GM19239 (cell line): ENCODE data around the gene C14orf132.

Experiments
- DNase-seq: peaks from one replicate; pipeline ENCODE4 v3.0.0; 2011; ENCODE audit warnings: low spot score; ENCODE audit not compliant: insufficient read length
- FAIRE-seq: peaks from 2 replicates; lab custom pipeline; 2011; peaks lifted over from hg19 to GRCh38; lab: Jason Lieb, UNC

The C14orf132 gene

DNA sequence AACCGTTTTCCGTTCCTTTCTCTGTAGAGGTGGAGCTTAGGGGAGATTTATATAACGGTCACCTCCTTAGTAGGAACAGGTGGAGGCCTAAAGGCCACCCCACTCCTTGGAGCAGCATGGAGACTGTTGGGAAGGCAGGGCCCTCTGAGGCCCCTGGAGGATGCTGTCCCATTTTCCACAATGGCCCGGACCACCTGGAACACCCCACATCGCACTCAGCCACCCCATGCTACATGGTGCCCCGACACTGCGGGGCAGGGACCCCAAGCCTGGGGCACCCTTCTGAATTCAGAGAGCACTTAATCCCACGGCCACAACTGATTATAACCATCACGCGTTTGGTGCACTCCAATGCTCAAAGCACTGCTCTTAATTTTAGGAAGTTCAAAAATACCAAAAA, 41.4 kb downstream of the C14orf132 start:
- FAIRE-seq (no peak), DNase-seq (no peak)

DNA sequence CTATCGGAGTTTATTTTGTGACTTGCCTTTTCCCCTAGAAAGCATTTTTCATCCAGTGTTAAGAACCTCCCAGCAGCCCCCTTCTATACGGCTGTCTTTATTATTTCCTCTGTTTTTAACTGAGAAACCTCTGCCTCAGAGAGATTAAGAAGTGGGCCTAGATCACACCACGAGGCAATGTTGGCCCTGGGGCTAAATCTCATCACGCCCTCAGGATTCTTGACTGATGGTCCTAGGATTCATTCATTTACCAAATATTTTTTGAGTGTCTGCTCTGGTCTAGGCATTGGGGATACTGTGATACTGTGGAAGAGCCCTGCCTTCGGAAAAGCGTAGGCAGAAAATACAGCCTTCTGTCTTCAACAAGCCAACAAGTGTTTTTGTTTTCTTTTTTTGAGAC, 42.1 kb downstream of the C14orf132 start:
- no peak for FAIRE-seq
- no peak for DNase-seq

DNA sequence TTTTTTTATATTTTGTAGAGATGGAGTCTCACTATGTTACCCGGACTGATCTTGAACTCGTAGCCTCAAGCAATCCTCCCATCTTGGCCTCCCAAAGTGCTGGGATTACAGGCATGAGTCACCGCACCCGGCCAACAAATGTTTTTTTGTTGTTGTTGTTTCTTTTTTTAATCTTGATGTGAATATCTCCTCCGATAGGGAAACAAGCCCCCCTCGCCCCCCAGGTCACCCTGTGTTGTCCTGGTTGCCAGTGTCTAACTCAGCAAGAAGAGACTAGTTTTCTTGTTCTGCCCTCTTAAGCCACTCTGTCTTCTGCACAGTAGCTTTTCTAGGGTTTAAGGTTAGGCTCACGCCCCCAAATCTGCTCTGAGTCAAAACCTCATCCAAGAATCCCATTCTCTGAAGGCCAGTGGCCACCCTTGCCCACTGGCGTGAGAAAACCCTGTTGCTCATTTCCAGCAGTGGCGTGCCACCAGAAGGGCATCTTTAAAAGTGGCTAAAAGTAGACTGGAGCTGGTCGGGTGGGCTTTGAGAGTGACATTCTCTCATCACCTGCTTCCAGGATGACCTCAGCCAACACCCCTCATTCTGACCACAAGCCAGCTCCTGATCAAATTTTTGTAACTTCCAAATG, 42.7 kb downstream of the C14orf132 start:
- FAIRE-seq: no peak
- DNase-seq: no peak

DNA sequence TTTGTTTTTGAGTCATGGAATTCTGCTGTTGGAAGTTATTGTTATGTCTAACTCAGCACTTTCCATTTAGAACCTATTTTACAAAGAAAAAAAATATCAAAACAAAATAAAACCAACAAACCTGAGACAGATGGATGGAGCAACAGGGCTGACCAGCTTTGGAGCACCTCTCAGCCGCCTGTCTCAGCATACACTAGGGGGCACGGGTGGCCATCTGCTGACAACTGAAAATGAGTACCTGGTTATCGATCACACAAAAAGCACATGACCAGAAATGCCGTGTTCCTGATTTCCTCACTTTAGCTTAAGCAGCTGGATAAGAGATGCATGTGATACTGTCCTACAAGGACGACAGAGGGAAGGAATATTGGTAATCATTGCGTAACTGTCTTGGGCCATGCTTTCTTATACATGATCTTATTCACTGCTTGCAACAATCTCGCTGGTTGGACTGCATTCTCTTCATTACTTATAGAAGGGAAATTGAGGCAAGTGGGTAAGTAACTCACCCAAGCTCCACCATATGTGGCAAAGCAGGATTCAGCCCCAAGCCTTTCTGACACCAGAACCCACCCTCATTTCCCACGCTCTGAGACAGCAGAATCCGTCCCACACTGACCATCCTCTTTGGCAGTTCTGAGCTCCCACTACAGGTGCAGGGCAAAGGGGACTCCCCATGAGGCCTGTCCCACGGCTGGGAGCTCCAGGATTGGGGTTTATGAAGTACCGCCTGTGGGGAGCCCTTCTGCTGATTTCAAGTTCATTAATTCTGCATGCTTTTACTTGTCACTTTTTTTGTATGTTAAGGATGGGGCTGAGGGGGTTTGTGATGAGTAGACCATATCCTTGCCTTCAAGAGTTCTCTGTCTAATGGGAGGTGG, 43.5 kb downstream of the C14orf132 start:
- FAIRE-seq: no peak
- no peak for DNase-seq

DNA sequence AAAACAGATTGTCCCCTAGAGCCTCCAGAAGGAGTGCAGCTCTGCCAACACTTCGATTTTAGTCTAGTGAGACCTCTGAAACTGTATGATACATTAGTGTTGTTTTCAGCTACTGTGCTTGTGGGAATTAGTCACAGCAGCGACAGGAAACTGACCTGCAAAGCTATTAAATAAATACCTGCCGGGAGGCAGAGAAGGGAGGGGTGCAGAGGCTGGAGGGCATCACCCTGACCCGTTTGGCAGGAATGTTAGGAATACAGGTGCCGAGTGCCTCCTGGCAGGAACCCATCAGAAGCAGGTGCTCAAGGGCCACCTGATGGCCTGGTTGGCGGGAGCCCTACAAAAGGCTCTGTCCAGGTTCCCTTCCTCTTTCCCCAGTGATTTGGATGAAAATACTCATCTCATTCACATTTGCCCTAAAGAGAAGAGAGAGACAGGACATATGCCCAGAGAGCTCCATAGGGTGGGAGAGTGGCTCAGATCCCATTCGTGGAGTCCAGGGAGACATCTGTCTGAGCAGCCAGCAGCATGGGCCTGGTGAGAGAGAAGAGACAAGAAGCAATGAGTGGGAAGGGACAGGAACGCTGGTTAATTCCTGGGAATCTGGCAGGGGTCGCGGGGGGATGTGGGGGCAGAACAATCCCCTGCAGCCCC, 44.6 kb downstream of the C14orf132 start:
- FAIRE-seq (no peak), DNase-seq (no peak)

DNA sequence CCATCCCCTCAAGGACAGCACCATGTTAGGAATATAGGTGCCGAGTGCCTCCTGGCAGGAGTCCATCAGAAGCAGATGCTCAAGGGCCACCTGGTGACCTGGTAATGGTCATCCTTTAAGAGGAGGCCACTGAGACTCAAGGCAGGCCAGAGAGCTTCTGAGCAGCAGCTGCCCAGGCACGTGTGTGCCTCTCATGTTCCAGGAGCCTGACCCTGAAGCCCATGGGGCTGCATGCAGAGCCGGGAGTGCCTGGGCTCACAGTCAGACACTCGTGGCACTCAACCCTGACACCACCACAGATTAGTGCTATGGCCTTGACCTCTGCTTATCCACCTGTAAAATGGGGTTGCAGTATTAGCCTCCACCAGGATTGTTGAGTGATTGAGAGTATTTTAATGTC, 45.6 kb downstream of the C14orf132 start:
- no peak for FAIRE-seq
- no peak for DNase-seq

DNA sequence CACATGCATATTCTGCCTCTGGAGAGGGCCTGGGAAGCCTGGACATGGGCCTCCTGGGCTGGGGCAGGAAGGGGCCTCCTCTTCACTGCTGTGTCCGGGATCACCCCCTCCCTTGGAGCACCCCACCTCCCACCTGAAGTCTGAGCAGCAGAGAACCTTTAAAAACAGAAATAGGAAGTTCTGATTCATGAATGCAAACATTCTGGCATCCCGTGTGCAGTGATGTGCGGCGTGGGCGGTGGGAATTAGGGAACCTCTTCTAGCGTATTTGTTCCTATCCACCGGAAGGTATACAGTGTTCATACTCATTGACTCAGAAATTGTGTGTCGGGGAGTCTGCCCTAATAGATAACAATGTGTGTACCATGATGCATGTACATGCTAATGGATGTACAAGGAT, 46.2 kb downstream of the C14orf132 start:
- FAIRE-seq (no peak), DNase-seq (no peak)

DNA sequence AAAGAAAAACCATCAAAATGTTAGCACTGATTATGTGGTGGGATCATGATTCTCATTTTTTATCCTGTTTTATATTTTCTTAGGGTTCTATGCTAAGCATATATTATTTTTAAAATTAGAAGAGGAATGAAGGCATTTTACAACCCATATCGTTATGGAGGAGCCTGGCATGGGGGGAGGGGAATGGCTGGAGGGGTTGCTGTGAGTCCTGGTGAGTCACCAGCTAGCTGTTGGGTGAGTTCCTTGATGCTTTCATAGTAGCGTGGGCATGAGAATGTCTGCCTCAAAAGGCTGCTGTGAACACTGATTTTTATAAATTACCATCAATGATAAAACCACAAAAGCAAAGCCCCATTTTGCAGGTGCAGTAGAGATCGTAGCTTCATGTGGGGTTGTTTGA, 46.9 kb downstream of the C14orf132 start:
- no peak for DNase-seq
- no peak for FAIRE-seq

DNA sequence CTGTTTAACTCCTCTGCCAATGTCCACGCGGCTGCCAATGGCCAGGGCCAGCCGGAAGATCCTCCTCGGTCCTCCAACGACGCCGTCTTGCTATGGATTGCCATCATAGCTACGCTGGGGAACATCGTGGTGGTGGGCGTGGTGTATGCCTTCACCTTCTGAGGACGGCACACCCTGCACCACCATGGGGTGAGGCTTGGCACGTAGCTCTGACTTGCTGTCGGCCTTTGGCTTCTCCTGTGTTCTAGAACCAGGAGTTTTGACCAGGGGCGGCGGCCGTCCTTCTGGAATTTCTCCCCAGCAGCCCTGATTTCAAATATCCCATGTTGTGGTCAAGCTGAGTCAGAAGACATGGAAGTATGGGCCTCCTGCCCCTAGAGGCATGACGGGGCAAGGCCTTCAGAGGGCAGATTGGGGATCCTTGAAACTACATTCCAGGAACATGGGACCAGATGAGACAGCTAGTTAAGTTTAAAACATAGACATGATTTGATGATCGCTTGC, 47.5 kb downstream of the C14orf132 start:
- no peak for DNase-seq

DNA sequence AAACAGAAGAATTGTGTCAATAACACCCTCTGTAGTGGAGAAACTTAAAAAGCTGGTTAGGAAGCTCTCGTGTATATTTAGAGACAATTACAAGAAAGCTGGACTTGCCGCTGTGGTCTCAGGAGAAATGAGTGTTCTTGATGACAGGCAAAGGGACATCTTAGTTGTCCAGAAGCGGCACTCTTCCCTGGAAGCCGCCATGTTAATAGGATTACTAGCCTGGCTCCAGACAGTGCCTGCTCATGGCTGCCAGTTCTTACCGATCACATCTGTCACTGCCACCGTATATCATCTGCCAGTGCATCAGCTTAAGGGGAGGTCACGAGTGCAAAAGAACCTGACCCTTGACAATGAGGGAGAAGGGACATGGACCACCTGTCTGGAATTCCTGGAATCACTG, 48.9 kb downstream of the C14orf132 start:
- DNase-seq (no peak), FAIRE-seq (no peak)

More for the DNA sequence above, 47.5 kb downstream of the C14orf132 start:
- no peak for FAIRE-seq

DNA sequence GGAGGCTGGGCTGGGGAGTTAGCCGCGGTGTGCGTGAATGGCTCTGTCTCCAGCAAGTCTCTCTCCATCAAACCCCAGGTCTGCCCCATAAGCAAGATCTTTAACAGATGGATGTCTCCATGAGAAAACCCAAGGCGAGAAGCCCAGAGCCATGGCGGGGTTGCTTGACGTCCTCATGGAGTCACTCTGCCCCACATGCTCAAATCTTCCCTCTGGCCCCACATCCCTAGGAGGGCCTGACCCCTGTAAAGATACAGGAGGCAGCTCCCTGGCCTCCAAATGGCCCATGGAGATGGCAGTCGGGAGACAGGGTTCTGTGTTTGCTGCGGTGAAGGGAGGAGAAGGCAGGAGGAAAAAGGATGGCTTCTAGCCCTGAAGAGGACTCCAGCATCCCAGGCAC, 49.3 kb downstream of the C14orf132 start:
- FAIRE-seq (no peak), DNase-seq (no peak)

DNA sequence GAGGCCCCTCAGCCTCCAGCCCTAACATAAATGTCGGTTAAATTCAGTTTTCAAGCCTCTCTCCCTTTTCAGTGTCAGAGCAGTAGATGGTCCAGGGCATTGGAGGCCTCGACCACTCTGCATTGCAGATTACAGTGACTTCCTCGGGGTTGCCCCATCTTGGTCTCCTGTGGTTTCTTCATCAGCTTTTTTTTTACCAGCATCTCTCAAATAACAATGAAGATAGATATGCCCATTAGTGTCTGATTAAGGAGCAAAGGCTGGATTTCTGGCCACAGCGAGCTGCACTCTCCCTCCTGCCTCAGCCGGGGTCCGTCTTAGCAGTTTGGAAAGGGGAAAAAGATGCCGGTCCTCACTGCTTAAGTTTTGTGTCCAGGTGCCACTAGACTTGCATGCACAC, 49.7 kb downstream of the C14orf132 start:
- FAIRE-seq (no peak), DNase-seq (no peak)

DNA sequence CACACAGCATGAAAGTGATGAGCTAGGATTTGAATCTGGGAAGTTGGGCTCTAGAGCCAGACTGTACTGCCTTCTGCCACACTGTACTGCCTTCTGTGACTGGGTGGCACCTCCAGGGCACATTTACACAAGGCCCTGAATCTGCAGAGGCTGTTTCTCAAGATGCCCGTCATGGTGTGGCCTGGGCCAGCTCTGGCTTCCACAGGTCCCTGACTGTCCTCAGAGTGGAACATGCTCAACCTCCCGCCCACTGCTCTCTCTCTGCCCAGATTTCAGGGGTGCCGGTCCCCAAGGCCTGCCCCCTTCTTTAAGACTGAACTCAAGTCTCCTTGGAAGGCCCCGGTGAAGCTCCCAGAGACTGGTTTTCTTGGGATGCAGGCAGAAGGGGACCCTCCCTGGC, 50.2 kb downstream of the C14orf132 start:
- DNase-seq (no peak), FAIRE-seq (no peak)

DNA sequence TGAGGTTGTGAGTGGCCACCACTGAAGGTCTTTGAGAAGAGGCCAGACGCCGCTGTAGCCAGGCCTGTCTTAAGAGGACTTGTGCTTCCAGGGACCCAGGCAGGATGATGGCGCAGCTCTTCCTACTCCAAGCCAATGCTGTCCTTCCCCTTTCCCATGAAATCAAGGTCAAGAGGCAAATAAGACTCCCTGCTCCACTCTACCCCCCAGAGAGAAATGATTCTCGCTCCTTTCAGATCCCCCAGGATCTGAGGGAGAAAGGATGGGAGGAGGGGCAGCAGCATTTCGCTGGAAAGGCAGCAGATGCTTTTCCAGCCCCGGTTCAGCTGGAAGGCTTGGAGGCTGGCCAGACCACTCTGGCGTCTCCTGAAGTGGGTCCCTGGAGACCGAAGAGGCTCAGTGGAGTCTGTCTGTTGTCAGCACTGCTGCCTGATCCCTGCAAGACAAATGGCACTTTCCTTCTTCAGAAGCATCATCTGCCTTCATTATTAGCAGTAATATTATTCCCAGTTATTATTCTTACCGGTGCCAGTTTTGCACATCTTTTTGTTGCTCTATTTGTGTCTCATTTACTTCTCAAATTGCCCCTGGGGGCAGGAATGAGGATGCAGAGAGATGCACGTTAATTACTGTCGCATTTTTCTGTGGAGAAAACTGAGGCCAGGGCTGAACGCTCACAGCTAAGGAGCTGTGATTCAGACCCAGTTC, 51.4 kb downstream of the C14orf132 start:
- DNase-seq (no peak), FAIRE-seq (no peak)

DNA sequence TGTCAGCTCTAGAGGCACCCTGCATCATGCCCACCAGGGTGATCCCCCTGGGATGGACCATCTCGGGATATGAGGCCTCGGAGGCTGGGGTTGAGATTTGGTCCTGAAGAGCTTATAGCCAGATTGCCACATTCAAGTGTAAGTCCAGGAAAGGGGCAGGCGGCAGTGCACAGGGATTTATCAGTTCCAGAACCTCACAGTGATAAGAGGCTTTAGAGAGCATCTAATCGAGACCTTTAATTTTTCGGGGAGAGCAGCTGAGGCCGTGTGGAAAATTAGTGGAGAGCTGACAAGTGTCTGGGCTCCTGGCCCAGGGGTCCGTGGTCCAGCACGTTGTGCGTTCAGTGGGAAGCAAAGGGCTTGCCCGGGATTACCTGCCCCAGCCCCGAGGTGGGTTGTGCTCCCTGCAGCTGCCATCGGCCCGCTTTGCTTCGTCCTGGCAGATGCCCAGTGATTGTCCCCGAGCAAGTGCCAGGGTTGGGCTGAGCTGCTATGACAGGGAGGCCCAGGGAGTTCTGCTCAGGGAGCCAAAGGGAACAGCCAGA, 52.1 kb downstream of the C14orf132 start:
- DNase-seq (no peak), FAIRE-seq (no peak)

DNA sequence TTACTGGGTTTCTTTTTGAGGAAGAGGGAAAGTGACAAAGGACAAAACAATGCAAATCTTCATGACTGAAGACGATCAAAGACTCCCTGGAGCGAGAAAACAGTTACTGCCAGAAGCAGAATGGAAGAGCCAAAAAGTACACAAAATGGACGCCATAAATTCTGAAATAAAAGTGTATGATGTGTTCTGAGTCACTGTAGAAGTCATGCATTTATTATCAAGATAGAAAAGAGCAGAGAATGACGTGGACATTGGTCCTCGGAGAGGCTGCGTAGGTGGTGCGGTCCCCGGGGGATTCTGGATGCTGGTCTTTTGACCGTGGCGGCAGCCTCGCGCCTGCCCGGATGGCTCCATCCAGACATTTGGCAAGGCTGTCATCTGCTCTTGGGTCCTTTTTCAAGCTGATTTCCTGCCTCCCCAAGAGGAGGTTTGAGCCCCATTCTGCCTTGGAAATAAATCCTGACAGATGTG, 52.8 kb downstream of the C14orf132 start:
- DNase-seq (no peak), FAIRE-seq (no peak)

DNA sequence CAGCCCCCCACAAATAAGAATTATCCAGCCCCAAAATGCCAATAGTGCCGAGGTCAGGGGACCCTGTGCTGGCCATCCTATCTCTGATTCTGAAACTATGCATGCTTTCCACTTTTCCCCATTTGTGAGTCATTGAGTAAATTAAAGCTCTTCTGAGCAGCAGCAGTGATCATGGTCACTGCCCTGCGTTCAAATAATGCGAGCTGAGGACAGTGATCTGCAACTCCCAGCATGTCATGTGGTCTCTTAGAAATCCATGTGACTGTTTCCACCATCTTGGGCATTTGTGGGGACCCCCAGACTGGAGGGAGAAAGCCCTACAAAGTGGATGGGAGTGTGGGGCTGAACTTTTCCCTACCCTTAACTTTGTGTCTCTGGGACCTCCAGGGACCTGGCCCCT, 53.8 kb downstream of the C14orf132 start:
- FAIRE-seq: no peak
- no peak for DNase-seq

DNA sequence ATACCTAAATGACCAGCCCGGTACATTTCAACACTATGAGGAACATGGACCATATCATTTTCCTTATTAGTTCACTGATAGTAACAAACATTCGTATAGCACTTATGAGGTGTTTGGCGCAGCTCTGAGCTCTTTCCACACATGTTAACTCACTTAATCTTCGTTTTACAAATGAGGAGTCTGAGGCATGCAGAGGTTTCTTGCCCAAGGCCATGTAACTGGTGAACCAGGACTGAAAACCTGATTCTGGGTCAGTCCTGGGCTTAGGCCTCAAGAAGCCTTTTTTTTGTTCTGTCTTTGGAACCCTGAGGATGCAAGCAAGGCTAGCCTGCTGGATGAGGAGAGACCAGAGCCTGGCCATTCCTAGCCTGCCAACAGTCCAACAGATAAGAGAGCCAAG, 55.0 kb downstream of the C14orf132 start:
- FAIRE-seq: no peak
- no peak for DNase-seq

DNA sequence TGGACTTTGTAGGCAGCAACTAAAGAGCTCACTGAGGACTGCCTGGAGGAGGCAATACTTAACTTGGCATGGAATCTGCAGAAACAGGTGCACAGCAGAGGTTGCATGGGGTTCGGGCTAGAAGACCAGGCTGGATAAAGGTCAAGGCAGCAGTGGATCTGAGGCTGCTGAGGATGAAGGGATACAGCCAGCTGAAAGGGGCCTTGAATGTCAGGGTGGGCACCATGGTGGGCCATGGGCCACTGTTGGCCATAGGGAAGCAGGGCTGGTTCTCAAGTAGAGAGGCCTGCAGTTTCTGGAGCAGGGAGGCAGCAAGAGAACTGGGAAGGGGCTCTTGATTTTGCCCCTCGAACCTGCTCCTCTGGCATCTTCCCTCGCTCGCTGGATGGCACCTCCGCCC, 55.5 kb downstream of the C14orf132 start:
- DNase-seq: no peak
- FAIRE-seq: no peak

DNA sequence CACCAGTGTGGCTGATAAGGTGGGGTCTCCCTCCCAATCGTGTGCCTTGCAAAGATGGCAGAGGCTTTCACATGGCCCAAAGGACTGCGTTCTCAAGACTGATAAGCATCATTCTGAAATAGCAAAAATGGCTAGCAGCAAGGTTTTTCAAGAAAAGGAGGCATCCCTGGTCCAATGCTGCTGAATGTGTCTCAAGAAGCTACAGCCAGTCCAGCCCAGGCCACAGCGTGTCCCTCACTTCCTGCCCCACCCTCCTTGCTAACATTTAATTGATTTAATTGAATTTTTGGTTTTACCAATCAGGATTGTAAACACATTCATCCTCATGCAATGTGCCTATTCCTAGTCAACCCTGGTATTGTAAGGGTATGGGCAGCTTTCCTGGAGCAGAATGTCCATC, 55.9 kb downstream of the C14orf132 start:
- no peak for FAIRE-seq
- no peak for DNase-seq
